ENCODE data around the gene STK35.

GRCh38 chr20:2164966-2165365 is 63.3 kb downstream of the STK35 start:
- TF ChIP-seq, protein P1, sequence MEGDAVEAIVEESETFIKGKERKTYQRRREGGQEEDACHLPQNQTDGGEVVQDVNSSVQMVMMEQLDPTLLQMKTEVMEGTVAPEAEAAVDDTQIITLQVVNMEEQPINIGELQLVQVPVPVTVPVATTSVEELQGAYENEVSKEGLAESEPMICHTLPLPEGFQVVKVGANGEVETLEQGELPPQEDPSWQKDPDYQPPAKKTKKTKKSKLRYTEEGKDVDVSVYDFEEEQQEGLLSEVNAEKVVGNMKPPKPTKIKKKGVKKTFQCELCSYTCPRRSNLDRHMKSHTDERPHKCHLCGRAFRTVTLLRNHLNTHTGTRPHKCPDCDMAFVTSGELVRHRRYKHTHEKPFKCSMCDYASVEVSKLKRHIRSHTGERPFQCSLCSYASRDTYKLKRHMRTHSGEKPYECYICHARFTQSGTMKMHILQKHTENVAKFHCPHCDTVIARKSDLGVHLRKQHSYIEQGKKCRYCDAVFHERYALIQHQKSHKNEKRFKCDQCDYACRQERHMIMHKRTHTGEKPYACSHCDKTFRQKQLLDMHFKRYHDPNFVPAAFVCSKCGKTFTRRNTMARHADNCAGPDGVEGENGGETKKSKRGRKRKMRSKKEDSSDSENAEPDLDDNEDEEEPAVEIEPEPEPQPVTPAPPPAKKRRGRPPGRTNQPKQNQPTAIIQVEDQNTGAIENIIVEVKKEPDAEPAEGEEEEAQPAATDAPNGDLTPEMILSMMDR (IDR thresholded peaks at IDR 0.05; ENCODE audit: low read depth, low read length, poor library complexity, severe bottlenecking) = no peak
- TF ChIP-seq EZH2phosphoT487 (IDR thresholded peaks at IDR 0.05; ENCODE audit: borderline replicate concordance, low read length) = no peak
